Gastrocnemius medialis (tissue), 4 donors: ENCODE measurements around the gene CAPN5. TPM values are rescaled to one million over a fixed set of nuclear protein-coding genes. Genes with fewer than 3 reads are reported as not detected.

Source experiments
- ATAC-seq, 2 donors: fragments of 150-250 bp; one replicate each; pipeline ENCODE4 v1.9.1; 2016
- DNase-seq, 2 donors: peaks; one replicate each; pipeline ENCODE4 v3.0.0-alpha.2; 2019
- H3K27ac ChIP-seq, 4 donors: fragments of 200-600 bp; sonication (generic); 1 replicate in 1 of 4; 2 replicates in 3 of 4; pipeline ENCODE4 v1.5.1; 2016 to 2018; ENCODE audit warnings: mild to moderate bottlenecking in 2 of 4, moderate library complexity in 1 of 4
- H3K27me3 ChIP-seq, 3 donors: fragments of 200-600 bp; sonication (generic) in 2 of 3; 1 replicate in 1 of 3; 2 replicates in 2 of 3; pipeline versions ENCODE4 v1.5.1 to v1.6.0; 2016 to 2019; ENCODE audit warnings: mild to moderate bottlenecking in 1 of 3, moderate library complexity in 1 of 3
- H3K36me3 ChIP-seq, 2 donors: fragments of 200-600 bp; sonication (generic) in 1 of 2; one replicate each; pipeline ENCODE4 v1.5.1; 2017 to 2018
- H3K4me1 ChIP-seq, 2 donors: fragments of 200-600 bp; sonication (generic) in 1 of 2; one replicate each; pipeline ENCODE4 v1.5.1; 2016 to 2017; ENCODE audit warnings: mild to moderate bottlenecking in 2 of 2
- H3K4me3 ChIP-seq, 4 donors: fragments of 200-600 bp; sonication (generic) in 3 of 4; 1 replicate in 1 of 4; 2 replicates in 3 of 4; pipeline ENCODE4 v1.5.1; 2016 to 2019; ENCODE audit warnings: mild to moderate bottlenecking in 2 of 4
- H3K9me3 ChIP-seq, 3 donors: fragments of 200-600 bp; sonication (generic) in 2 of 3; 1 replicate in 1 of 3; 2 replicates in 2 of 3; pipeline ENCODE4 v1.5.1; 2016 to 2019
- CTCF ChIP-seq, 5 experiments: fragments of 450-650 bp in 3 of 5; fragments of 200-600 bp in 2 of 5; sonication (generic) in 2 of 5; IDR thresholded peaks in 4 of 5; conservative IDR thresholded peaks in 1 of 5; 1 replicate in 4 of 5; 2 replicates in 1 of 5; pipeline ENCODE4 v1.5.1; 2016 to 2019; ENCODE audit warnings: antibody characterized with exemption in 5 of 5, mild to moderate bottlenecking in 3 of 5, moderate library complexity in 3 of 5
- POLR2A ChIP-seq, 2 donors: fragments of 450-650 bp; IDR thresholded peaks; one replicate each; pipeline ENCODE4 v1.6.1; 2017; ENCODE audit warnings: antibody characterized with exemption in 2 of 2, mild to moderate bottlenecking in 2 of 2, moderate library complexity in 2 of 2
- in situ Hi-C, 4 donors: fragments of 200-750 bp; cut with MboI; loops; one replicate each; pipeline versions ENCODE4 v1.15.0 to v1.8.0; 2017; ENCODE audit warnings: low sequenced_read_pairs in 4 of 4
- intact Hi-C: fragments of 100-400 bp; cut with DNase I; formaldehyde crosslinking; loops from one replicate; pipeline ENCODE4 v1.15.1; 2023; ENCODE audit warnings: low total_unique reads
- total RNA-seq, 4 donors: library from RNA; depleted of rRNA; stranded (reverse); fragments of >200 nt; gene quantifications; one replicate each; pipeline versions ENCODE4 v1.1.0 to v1.2.3, GENCODE V29; 2016

The CAPN5 gene
- total RNA-seq, 4 donors from 2014 or later, result 0.58 to 12.4 (median 1.5) TPM

- Histone ChIP-seq H3K27ac (no peak overlapping the region), H3K36me3 (no peaks in the 10 kb centered on the region), H3K4me3 (no peak overlapping the region), H3K9me3 (no peaks in the 10 kb centered on the region), H3K27me3 (no peaks in the 10 kb centered on the region), H3K4me1 (peaks cover 3 to 7% of the 10 kb centered on the region in 2 donors)
- DNase-seq, result no peak
- in situ Hi-C loops (loop anchor here in 2 of 4 donors (10.0 kb wide), 2 partner anchors 64 to 74 kb away; no protein-coding TSS in a partner anchor), intact Hi-C loops (loop anchor here (10.0 kb wide), 1 partner anchor 354 kb away; the partner anchor contains the start of gene PAK1)
- no peak for ATAC-seq
- no peak for TF ChIP-seq CTCF (IDR thresholded peaks at IDR 0.05 in 4 of 5, conservative IDR thresholded peaks at IDR 0.05 in 1 of 5)
- no peak for TF ChIP-seq POLR2A (IDR thresholded peaks at IDR 0.05)
Measured at GRCh38 chr11:77120571-77120970, 53.8 kb downstream of the CAPN5 start.

- Histone ChIP-seq H3K36me3 (no peaks in the 10 kb centered on the region), H3K9me3 (no peaks in the 10 kb centered on the region), H3K4me3 (no peak overlapping the region), H3K27me3 (no peaks in the 10 kb centered on the region), H3K4me1 (peaks cover 3 to 7% of the 10 kb centered on the region in 2 donors), H3K27ac (no peak overlapping the region)
- TF ChIP-seq CTCF (IDR thresholded peaks at IDR 0.05 in 4 of 5, conservative IDR thresholded peaks at IDR 0.05 in 1 of 5) (no peak), POLR2A (IDR thresholded peaks at IDR 0.05) (no peak)
- DNase-seq (no peak), ATAC-seq (no peak)
- intact Hi-C loops, result loop anchor here (10.0 kb wide), 1 partner anchor 354 kb away; the partner anchor contains the start of gene PAK1
- in situ Hi-C loops, result loop anchor here in 2 of 4 donors (10.0 kb wide), 2 partner anchors 64 to 74 kb away; no protein-coding TSS in a partner anchor
Measured at GRCh38 chr11:77121096-77121640, 54.4 kb downstream of the CAPN5 start.

- DNase-seq, result no peak
- H3K4me1 ChIP-seq, result peaks cover 3 to 7% of the 10 kb centered on the region in 2 donors
- no peak overlapping the region for H3K4me3 ChIP-seq
- intact Hi-C loops (loop anchor here (10.0 kb wide), 1 partner anchor 353 kb away; the partner anchor contains the start of gene PAK1), in situ Hi-C loops (loop anchor here in 2 of 4 donors (10.0 kb wide), 2 partner anchors 63 to 73 kb away; no protein-coding TSS in a partner anchor)
- no peak for ATAC-seq
- H3K36me3 ChIP-seq, result no peaks in the 10 kb centered on the region
- no peaks in the 10 kb centered on the region for H3K27me3 ChIP-seq
- H3K9me3 ChIP-seq, result no peaks in the 10 kb centered on the region
- TF ChIP-seq CTCF (IDR thresholded peaks at IDR 0.05 in 4 of 5, conservative IDR thresholded peaks at IDR 0.05 in 1 of 5) (no peak), POLR2A (IDR thresholded peaks at IDR 0.05) (no peak)
- H3K27ac ChIP-seq, result no peak overlapping the region
Measured at GRCh38 chr11:77121876-77122575, 55.3 kb downstream of the CAPN5 start.

DNA sequence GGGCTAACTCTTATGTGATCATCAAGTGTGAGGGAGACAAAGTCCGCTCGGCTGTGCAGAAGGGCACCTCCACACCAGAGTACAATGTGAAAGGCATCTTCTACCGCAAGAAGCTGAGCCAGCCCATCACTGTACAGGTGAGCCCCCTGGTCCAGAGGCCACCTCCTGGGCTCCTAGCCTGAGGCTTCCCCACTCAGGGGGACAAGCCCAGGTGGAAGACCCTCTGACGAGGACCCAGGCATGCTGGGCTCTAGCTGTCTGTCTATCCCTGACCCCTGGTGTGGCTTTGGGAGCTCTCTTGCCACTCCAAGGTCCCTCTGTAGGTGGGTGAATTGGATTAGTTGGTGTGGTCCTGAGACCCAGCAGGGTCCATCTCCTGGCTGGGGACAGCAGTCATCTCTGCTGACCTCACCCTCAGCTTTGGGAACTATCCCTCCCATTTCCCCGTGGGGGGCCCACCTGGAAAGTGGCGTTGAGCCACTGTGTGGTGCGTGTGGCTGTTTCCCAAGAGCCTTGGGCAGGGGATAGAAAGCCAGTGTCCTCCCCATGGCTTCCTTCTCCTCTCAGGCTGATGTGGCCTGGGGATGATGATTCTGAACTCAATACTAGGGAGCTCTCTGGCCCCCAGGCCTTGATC is 55.9 kb downstream of the CAPN5 start:
- Histone ChIP-seq H3K9me3 (no peaks in the 10 kb centered on the region), H3K4me1 (peaks cover 3 to 7% of the 10 kb centered on the region in 2 donors), H3K27me3 (no peaks in the 10 kb centered on the region), H3K27ac (no peak overlapping the region), H3K36me3 (no peaks in the 10 kb centered on the region), H3K4me3 (no peak overlapping the region)
- DNase-seq (no peak), ATAC-seq (no peak)
- TF ChIP-seq CTCF (IDR thresholded peaks at IDR 0.05 in 4 of 5, conservative IDR thresholded peaks at IDR 0.05 in 1 of 5) (no peak), POLR2A (IDR thresholded peaks at IDR 0.05) (no peak)
- in situ Hi-C loops (loop anchor here in 2 of 4 donors (10.0 kb wide), 2 partner anchors 62 to 72 kb away; no protein-coding TSS in a partner anchor), intact Hi-C loops (loop anchor here (10.0 kb wide), 1 partner anchor 352 kb away; the partner anchor contains the start of gene PAK1)
